Activated naive CD8-positive, alpha-beta T cell treated with anti-CD3 and anti-CD28 coated beads, Interleukin-2, amount 50 U/mL, for 24 hours (primary cell): Measurements from ENCODE around the gene JMJD1C.

Experiments
- ATAC-seq: fragments of 150-1000 bp; cut with Tn5 transposase; one replicate; pipeline ENCODE4 v1.10.0; 2021
- DNase-seq: peaks from one replicate; pipeline ENCODE4 v3.0.0; 2021
- H3K27ac Mint-ChIP-seq: one replicate; pipeline ENCODE4 v1.8.0; 2021; ENCODE audit warnings: mild to moderate bottlenecking, mixed read lengths
- H3K27me3 Mint-ChIP-seq: one replicate; pipeline ENCODE4 v1.8.0; 2021; ENCODE audit warnings: mixed read lengths
- H3K36me3 Mint-ChIP-seq: one replicate; pipeline ENCODE4 v1.8.0; 2021; ENCODE audit warnings: low read depth, mixed read lengths
- H3K4me1 Mint-ChIP-seq: one replicate; pipeline ENCODE4 v1.8.0; 2021; ENCODE audit warnings: mixed read lengths
- H3K4me3 Mint-ChIP-seq: one replicate; pipeline ENCODE4 v1.8.0; 2021; ENCODE audit warnings: mild to moderate bottlenecking, moderate library complexity, mixed read lengths
- H3K9me3 Mint-ChIP-seq: one replicate; pipeline ENCODE4 v1.8.0; 2021; ENCODE audit warnings: mixed read lengths

The JMJD1C gene

DNA sequence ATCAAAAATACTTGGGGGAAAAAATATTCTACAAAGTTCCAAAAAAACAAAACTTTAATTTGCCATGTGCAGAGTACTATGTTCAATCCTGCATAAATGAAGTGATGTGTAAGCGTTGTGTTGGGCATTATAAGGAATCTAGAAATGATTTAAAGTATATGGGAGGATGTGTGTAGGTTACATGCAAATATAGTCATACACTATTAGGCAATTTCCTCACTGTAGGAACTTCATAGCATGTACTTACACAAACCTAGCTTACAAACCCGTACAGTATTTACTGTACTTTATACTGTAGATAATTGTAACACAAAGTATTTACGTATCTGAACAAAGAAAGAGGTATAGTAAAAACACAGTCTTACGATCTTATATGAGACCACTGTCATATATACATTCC lies 260.4 kb downstream of the JMJD1C start:
- Mint-ChIP-seq H3K4me1 (peaks cover 36% of the 10 kb centered on the region), H3K9me3 (no peaks in the 10 kb centered on the region), H3K36me3 (peaks cover 38% of the 10 kb centered on the region), H3K27me3 (no peaks in the 10 kb centered on the region), H3K27ac (no peak overlapping the region), H3K4me3 (no peak overlapping the region)
- no peak for ATAC-seq
- DNase-seq = no peak

DNA sequence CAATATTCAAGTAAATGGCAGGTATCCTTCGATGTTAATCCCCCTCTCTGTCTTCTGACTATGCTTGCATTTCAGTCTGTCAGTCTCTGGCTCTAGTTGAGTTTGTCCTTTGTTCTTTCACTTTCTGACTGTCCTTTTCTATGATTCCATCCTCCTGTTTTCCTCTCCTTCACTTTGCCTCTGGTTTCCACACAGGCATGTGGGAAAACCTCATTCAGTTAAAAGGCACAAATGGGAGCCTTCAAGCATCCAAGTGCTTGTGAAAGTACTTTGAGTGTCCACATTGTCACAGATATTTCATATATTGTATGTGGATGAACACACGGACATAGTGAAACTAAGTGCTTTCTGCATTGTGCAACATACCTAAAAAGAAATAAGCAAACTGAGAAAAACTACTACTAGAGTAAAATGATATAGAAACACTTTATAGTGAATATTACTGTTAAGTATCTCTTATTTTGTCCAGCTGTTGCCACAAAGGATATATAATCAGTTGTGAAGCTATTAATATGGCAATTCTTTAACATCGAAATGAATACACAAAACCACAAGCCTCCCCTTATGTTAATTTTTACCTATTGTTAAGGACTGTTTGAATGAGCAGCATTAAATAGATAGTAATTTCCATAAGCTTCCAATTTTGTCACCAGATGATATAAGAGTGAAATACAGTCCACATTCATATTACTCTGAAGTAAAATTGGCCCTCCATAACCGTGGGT lies 260.9 kb downstream of the JMJD1C start:
- DNase-seq = no peak
- H3K4me3 Mint-ChIP-seq = peak overlapping the region; percentile 16
- H3K27me3 Mint-ChIP-seq = no peaks in the 10 kb centered on the region
- no peak overlapping the region for H3K27ac Mint-ChIP-seq
- no peak for ATAC-seq
- H3K4me1 Mint-ChIP-seq = peaks cover 33% of the 10 kb centered on the region
- H3K36me3 Mint-ChIP-seq = peaks cover 37% of the 10 kb centered on the region
- no peaks in the 10 kb centered on the region for H3K9me3 Mint-ChIP-seq

DNA sequence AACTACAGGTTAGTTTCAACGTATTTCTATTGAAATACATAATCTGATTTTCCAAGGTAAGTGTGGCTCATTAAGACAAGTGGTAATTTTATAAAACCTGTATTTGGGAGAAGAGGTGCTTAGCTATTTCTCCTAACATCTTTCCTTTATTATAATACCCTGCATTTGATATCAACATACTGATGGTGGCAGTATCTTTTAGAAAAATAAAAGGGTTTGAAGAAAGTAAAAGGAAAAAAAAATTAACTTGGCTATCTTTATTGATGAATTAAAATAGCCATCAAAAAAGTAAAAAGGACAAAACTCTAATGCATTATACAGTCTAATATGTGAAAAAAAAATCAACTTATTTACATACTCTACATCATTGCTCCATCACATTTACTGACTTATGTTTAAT lies 264.7 kb downstream of the JMJD1C start:
- H3K4me3 Mint-ChIP-seq = no peak overlapping the region
- peaks cover 16% of the 10 kb centered on the region for H3K4me1 Mint-ChIP-seq
- H3K36me3 Mint-ChIP-seq = peaks cover 34% of the 10 kb centered on the region
- ATAC-seq = no peak
- no peak for DNase-seq
- no peak overlapping the region for H3K27ac Mint-ChIP-seq
- H3K9me3 Mint-ChIP-seq = no peaks in the 10 kb centered on the region
- no peaks in the 10 kb centered on the region for H3K27me3 Mint-ChIP-seq

DNA sequence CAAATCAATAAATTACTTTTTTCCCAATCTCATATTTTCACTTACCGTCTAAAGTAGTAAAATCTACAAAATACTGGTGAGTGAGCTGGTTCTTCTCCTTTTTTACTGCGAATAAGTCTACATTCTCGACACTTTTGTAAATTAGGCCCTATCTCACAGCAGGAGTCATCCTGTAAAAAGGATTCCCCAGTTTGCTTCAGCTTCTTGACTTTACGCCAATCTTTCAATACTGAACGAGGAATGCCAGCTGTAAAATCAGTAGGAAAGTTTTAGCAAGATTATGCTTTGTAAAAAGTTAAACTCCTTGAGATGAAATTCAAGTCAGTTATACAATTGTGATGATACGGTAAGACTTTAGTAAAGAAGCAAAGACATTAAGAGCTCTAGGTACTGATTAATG lies 265.3 kb downstream of the JMJD1C start:
- no peak for ATAC-seq
- H3K4me3 Mint-ChIP-seq = no peak overlapping the region
- H3K27ac Mint-ChIP-seq = no peak overlapping the region
- peaks cover 34% of the 10 kb centered on the region for H3K36me3 Mint-ChIP-seq
- no peaks in the 10 kb centered on the region for H3K9me3 Mint-ChIP-seq
- H3K4me1 Mint-ChIP-seq = peaks cover 12% of the 10 kb centered on the region
- DNase-seq = no peak
- no peaks in the 10 kb centered on the region for H3K27me3 Mint-ChIP-seq

DNA sequence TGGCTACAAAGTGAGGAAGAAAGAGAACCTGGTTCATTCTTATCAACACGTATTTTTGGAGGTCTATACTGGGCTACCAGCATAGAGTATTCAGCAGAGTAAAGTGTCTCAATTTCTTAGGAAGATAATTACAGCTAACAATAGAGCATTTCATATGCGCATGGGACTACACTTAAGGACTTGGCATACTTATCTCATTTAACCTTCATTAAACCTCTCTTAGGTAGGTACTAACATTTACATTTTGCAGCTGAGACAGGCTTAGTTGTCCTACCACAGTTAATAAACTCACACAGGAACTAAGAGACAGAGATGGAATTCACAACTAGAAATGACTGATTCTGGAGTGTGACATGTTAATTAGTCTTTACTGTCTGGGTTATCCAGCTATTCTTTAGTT lies 266.1 kb downstream of the JMJD1C start:
- Mint-ChIP-seq H3K27me3 (no peaks in the 10 kb centered on the region), H3K9me3 (no peaks in the 10 kb centered on the region), H3K36me3 (peaks cover 29% of the 10 kb centered on the region), H3K4me3 (no peak overlapping the region), H3K4me1 (peaks cover 6% of the 10 kb centered on the region), H3K27ac (no peak overlapping the region)
- no peak for DNase-seq
- no peak for ATAC-seq

DNA sequence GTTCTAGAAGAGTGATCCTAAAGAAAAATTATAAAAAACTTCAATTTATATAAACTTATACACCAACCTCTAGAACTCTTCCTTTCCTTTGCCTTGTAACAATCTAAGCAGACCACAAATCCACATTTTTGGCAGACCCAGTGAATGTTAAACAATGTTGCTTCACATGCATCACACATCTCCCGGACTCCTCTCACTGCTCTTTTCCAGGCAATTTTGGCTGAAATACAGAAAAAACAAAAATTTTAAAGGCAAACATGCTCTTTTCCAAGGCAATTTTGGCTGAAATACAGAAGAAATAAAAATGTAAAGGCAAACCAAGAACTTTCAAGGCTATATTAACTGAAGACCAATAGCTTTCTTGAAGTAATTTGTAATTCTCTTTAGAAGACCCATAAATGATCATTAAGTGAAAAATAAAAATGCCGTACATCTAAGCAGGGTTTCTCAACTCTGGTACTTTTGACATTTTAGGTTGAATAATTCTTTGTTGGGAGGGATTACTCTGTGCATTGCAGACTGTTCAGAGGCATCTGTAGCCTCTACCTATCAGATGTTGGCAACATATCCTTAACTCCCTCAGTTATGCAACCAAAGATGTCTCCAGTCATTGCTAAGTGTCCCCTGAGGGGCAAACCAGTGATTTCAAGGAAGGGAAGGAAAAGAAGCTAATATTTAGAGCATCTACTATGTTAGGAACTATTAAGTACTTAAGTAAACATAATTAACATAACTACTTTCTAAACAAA lies 268.3 kb downstream of the JMJD1C start:
- Mint-ChIP-seq H3K4me1 (no peaks in the 10 kb centered on the region), H3K36me3 (peaks cover 36% of the 10 kb centered on the region), H3K9me3 (no peaks in the 10 kb centered on the region), H3K27ac (no peak overlapping the region), H3K27me3 (no peaks in the 10 kb centered on the region), H3K4me3 (no peak overlapping the region)
- ATAC-seq (no peak), DNase-seq (no peak)

DNA sequence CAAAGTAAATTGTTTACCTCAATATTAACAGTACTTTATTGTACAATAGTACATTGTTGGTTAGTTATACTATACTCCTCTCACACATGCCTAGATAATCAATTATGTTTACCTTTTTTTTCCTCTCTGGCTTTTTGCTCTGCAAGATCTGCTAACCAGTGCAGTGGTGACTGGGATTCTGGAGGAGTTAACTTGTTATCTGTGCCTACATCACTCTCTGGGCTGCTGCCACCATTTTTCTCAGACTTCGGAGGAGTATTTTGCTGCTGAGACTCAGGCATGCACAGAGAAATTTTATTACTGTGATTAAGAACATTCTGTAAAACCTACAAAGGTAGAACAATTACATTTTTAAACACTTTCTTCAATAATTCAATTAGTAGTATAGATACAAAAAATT lies 273.0 kb downstream of the JMJD1C start:
- H3K4me3 Mint-ChIP-seq = no peak overlapping the region
- H3K36me3 Mint-ChIP-seq = peaks cover 44% of the 10 kb centered on the region
- no peak overlapping the region for H3K27ac Mint-ChIP-seq
- ATAC-seq = no peak
- no peak for DNase-seq
- H3K4me1 Mint-ChIP-seq = no peaks in the 10 kb centered on the region
- no peaks in the 10 kb centered on the region for H3K9me3 Mint-ChIP-seq
- no peaks in the 10 kb centered on the region for H3K27me3 Mint-ChIP-seq

DNA sequence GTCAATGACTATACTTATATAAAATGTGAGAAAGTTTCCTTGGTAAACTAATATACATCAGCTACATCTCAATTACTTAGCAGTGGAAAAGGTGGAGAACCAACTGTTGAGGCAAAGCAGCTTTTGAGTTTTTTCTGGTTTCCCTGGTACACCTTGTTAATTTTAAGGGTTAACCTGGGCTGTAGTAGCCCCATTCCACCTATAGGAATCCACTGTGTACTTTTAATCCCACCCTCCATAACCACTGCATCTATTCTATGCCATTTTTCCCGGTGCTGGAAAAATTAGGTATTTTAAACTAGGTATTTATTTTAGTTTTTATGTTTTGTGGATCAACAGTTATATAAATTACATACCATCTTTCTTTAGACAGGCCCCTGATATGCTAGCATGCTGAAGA lies 290.2 kb downstream of the JMJD1C start:
- Mint-ChIP-seq H3K4me1 (peaks cover 52% of the 10 kb centered on the region), H3K27me3 (no peaks in the 10 kb centered on the region), H3K9me3 (no peaks in the 10 kb centered on the region), H3K27ac (no peak overlapping the region), H3K4me3 (no peak overlapping the region), H3K36me3 (peaks cover 54% of the 10 kb centered on the region)
- no peak for DNase-seq
- no peak for ATAC-seq

DNA sequence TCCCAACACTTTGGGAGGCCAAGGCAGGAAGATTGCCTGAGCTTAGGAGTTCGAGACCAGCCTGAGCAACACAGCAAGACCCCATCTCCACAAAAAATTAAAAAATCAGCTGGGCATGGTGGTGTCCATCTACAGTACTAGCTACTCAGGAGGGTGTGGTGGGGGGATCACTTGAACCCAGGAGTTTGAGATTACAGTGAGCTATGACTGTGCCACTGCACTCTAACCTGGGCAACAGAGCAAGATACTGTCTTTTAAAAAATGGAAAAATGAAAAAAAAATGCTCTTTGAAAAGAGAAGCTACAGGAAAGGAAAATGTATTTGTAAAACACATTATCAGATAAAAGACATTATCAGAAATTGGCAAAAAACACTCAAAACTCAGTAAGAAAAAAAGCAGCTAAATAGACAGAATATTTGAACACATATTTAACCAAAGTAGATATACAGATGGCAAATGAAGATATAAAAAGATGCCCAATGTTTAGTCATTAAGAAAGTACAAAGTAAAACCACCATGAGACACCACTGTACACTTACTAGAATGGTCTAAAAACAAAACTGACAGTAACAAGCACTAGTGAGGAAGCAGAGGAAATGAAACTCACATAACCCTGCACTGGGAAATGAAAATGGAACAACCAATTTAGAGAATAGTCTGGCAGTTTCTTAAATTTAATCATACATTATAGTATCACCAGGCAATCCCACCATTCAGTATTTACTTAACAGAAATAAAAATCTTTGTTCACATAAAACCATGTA lies 292.1 kb downstream of the JMJD1C start:
- H3K4me1 Mint-ChIP-seq = peaks cover 68% of the 10 kb centered on the region
- no peak for DNase-seq
- H3K36me3 Mint-ChIP-seq = peaks cover 62% of the 10 kb centered on the region
- peak overlapping the region; percentile 14 for H3K4me3 Mint-ChIP-seq
- ATAC-seq = peak; percentile 99
- H3K27me3 Mint-ChIP-seq = no peaks in the 10 kb centered on the region
- no peaks in the 10 kb centered on the region for H3K9me3 Mint-ChIP-seq
- H3K27ac Mint-ChIP-seq = peak overlapping the region; percentile 91

DNA sequence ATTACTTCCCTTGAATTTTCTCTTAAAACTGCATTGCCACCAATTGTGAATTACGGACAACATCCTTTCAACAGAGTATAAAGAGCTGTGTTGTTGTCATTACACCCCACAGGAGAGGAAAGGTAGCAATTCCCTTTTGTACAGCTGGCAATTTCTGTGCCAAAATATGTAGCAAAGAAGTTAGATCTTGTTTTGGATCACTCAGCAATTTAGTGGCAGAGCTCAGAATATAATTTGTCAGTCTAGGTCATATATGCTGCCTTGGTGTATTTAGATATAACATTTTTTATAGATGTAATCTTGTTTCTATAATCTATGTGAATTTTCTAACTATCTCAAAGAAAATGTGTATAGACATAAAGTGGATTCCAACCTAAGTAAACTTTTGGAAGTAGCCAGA lies 293.9 kb downstream of the JMJD1C start:
- Mint-ChIP-seq H3K9me3 (no peaks in the 10 kb centered on the region), H3K4me1 (peaks cover 67% of the 10 kb centered on the region), H3K4me3 (no peak overlapping the region), H3K27ac (peak overlapping the region; percentile 53), H3K27me3 (no peaks in the 10 kb centered on the region), H3K36me3 (peaks cover 57% of the 10 kb centered on the region)
- no peak for ATAC-seq
- no peak for DNase-seq

DNA sequence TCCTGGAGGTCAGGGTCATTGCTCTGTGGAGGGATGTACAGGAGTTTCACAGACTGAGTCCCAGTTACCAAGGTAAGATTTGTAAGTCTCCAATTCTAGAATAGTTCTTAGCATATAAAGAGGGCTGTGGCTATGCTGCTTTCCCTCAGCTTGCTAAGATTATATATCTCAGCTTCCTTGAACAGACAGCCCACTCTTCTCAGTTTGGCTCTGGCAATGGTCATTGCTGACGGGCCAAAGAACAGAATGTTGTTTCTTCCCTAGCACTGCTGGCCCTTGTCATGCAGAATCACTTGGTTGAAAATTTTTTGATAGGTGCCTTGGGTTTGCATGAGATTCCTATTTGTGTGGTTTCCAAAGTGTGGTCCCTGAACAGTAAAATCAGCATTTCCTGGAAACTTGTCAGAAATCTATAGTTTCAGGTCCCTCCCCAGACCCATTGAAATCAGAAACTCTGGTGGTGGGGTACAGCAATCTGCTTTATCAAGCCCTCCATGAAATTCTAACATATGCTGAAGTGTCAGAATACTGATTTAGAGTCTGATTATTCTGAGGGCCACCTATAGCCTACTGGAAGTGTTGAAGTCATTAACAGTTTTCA lies 294.4 kb downstream of the JMJD1C start:
- ATAC-seq (no peak), DNase-seq (no peak)
- H3K4me1 Mint-ChIP-seq = peaks cover 63% of the 10 kb centered on the region
- H3K36me3 Mint-ChIP-seq = peaks cover 54% of the 10 kb centered on the region
- H3K27ac Mint-ChIP-seq = peak overlapping the region; percentile 53
- no peaks in the 10 kb centered on the region for H3K9me3 Mint-ChIP-seq
- H3K4me3 Mint-ChIP-seq = no peak overlapping the region
- H3K27me3 Mint-ChIP-seq = no peaks in the 10 kb centered on the region

DNA sequence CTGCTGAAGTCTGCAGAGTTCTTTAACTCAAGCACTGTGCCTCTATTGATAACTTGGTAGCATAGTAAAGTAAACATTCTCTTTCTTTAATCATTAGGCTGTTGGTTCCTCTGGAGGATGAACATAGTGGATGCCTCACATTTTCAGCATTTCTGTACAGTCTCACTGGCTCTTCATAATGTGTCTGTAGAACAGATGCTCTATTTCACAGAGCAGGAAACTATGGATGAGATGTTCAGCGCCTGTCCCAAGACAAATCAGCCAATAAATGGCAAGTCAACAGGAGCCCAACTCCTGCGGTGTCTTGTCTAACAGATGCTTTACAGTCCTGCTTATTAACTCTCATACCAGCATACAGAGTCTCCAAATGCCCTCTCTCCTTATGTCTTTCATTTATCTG lies 296.2 kb downstream of the JMJD1C start:
- H3K4me3 Mint-ChIP-seq = no peak overlapping the region
- H3K27ac Mint-ChIP-seq = peak overlapping the region; percentile 52
- H3K36me3 Mint-ChIP-seq = peaks cover 44% of the 10 kb centered on the region
- ATAC-seq (no peak), DNase-seq (no peak)
- H3K4me1 Mint-ChIP-seq = peaks cover 59% of the 10 kb centered on the region
- no peaks in the 10 kb centered on the region for H3K9me3 Mint-ChIP-seq
- no peaks in the 10 kb centered on the region for H3K27me3 Mint-ChIP-seq

DNA sequence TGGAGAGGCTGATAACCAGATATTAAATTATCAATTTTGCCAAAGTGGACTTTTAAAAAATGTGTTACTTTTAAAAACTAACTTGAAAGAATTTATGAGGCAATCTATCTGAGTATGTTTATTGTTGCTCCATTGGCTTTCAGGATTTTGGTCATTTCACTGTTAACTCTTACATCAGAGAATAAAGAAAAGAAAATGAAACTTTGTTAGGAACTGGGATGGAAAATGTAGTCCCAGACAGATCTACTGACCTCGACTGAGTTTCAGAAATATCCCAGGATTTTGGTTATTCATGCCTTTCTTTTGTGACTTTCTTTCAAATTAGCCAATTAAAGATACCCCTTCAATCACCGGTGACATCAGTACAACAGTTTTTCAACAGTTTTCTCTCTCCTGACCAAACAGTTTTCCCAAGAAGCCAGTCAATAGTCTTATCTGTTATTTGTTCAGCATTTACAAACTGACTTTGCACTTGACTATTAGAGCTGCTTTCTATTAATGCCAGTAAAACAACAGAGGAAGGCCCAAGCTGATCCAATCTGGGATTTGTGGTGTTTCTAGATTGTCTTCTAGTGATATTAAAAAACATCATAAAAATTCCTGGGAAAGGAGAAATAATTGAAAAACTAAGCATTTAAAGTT lies 296.8 kb downstream of the JMJD1C start:
- Mint-ChIP-seq H3K36me3 (peaks cover 41% of the 10 kb centered on the region), H3K27ac (peak overlapping the region; percentile 6), H3K4me3 (no peak overlapping the region), H3K27me3 (no peaks in the 10 kb centered on the region), H3K4me1 (peaks cover 53% of the 10 kb centered on the region), H3K9me3 (no peaks in the 10 kb centered on the region)
- ATAC-seq (no peak), DNase-seq (no peak)

DNA sequence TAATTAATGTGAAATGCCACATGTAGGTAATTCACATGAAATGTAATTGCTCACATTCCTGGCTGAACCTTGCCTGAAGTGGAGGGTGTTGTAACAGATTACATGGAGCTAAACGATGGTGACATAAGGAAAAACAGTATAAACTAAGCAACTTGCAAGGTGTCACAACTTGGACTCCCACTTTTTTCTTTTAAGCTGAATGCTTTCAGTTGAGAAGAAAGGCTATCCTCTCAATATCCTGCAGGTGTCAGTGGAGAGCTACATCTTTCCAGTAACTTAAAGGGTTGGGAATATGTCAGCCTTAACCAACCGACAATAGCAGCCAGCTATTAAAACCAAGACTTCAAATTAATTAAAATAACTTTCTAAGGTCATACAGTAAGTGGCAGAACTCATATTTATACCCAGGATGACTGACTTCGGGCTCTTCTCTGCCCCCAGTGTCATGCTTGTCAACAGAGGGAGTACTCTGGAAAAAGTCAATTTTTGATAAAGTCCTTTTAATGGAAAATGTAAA lies 299.0 kb downstream of the JMJD1C start:
- Mint-ChIP-seq H3K4me1 (peaks cover 31% of the 10 kb centered on the region), H3K9me3 (no peaks in the 10 kb centered on the region), H3K27ac (no peak overlapping the region), H3K36me3 (peaks cover 29% of the 10 kb centered on the region), H3K4me3 (no peak overlapping the region), H3K27me3 (no peaks in the 10 kb centered on the region)
- ATAC-seq (peak; percentile 65), DNase-seq (no peak)
